NCI-H1694 (cell line): Measurements from ENCODE around the gene AHNAK.
"Not testable (repeated sequence)": the region's sequence is repeated elsewhere in the genome, so short reads cannot be mapped to it uniquely, and the experiment has no call there.

Experiments
- DNase-seq: peaks from one replicate; lab custom pipeline; 2025; lab: John Stamatoyannopoulos, UW

Gene AHNAK

GRCh38 chr11:62388999-62389398 lies 157.6 kb downstream of the AHNAK start:
- DNase-seq = no peak

DNA sequence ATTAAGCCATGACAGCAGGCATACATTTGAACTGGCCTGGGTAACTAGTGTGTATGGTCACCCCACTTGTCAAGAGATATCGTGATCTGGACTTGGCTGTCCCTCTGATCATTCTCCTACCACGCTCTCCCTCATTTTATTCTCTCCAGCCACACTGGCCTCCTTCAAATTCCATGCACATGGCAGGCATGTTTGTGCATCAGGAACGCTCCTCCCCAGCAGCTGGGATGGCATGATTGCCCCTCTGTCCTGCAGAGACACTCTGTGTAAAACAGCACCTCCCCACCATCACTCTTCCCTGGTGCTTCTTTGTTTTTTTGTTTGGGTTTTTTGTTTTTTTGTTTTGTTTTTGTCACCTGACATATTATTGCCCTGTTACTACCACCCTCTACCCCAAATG lies 159.2 kb downstream of the AHNAK start:
- no peak for DNase-seq

GRCh38 chr11:62386083-62386482 lies 160.5 kb downstream of the AHNAK start:
- not testable (repeated sequence) for DNase-seq

DNA sequence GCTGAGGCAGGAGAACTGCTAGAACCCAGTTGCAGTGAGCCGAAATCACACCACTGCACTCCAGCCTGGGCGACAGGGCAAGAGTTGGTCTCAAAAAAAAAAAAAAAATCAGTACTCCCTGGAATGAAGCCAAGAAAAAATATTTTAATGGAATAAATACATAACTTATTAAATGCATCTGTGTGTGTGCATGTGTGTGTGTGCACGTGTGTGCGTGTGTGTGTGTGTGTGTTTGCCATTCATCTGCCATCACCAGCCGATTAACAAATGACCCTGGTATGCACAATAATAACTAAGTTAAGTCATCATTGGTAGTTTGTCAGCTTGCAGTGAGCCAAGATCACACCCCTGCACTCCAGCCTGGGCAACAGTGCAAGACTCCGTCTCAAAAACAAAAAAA lies 162.8 kb downstream of the AHNAK start:
- DNase-seq = no peak
